HEK293 (cell line): ENCODE measurements around the gene PPP4R4.
"Not testable (repeated sequence)": the region's sequence is repeated elsewhere in the genome, so short reads cannot be mapped to it uniquely, and the experiment has no call there.

Source experiments
- CTCF ChIA-PET: fragments of 350-600 bp; formaldehyde crosslinking; extraction: SDS; loops from one replicate; lab custom pipeline; 2021; ENCODE audit warnings: antibody characterized with exemption; lab: Yijun Ruan, JAX
- POLR2A ChIA-PET: fragments of 300-600 bp; formaldehyde crosslinking; extraction: SDS; loops from one replicate; lab custom pipeline; 2020; ENCODE audit warnings: antibody characterized with exemption, inconsistent platforms; lab: Yijun Ruan, JAX
- H3K27ac ChIP-seq: fragments of 200-500 bp; sonication (Bioruptor generic); 2 replicates; pipeline ENCODE4 v1.5.1; 2014; ENCODE audit warnings: low read depth, low read length, control low read depth, inconsistent platforms; ENCODE audit errors: extremely low read depth
- H3K36me3 ChIP-seq, 2 experiments: fragments of 200-500 bp in 1 of 2; sonication (Bioruptor generic) in 1 of 2; 1 replicate in 1 of 2; 2 replicates in 1 of 2; pipeline ENCODE4 v1.5.1; 2014 to 2017; ENCODE audit warnings: inconsistent platforms in 2 of 2, low read length in 2 of 2; ENCODE audit not compliant: control insufficient read depth in 2 of 2, insufficient read depth in 1 of 2
- H3K4me1 ChIP-seq: fragments of 200-500 bp; sonication (Bioruptor generic); 2 replicates; pipeline ENCODE4 v1.5.1; 2014; ENCODE audit warnings: mild to moderate bottlenecking, low read length, inconsistent platforms; ENCODE audit not compliant: control insufficient read depth, insufficient read depth
- H3K4me3 ChIP-seq: 2 replicates; pipeline ENCODE4 v1.5.1; 2011; ENCODE audit warnings: low read depth, mild to moderate bottlenecking, control low read depth, low read length, moderate library complexity
- H3K9me3 ChIP-seq: fragments of 200-500 bp; sonication (Bioruptor generic); 2 replicates; pipeline ENCODE4 v1.5.1; 2014; ENCODE audit warnings: low read depth, low read length, inconsistent platforms; ENCODE audit not compliant: control insufficient read depth, insufficient read depth
- FEZF1 ChIP-seq: fragments of 450-650 bp; formaldehyde crosslinking; IDR thresholded peaks from 2 replicates; pipeline ENCODE4 v1.5.1; 2016; ENCODE audit warnings: missing biosample characterization, missing genetic modification characterization
- SCRT2 ChIP-seq: fragments of 450-650 bp; formaldehyde crosslinking; IDR thresholded peaks from 2 replicates; pipeline ENCODE4 v1.5.1; 2016; ENCODE audit warnings: missing biosample characterization, missing genetic modification characterization
- ZBTB8A ChIP-seq: fragments of 450-650 bp; formaldehyde crosslinking; IDR thresholded peaks from 2 replicates; pipeline ENCODE4 v1.5.1; 2016; ENCODE audit warnings: missing biosample characterization, missing genetic modification characterization
- ZEB2 ChIP-seq: fragments of 450-650 bp; formaldehyde crosslinking; IDR thresholded peaks from 2 replicates; pipeline ENCODE4 v1.5.1; 2016; ENCODE audit warnings: missing biosample characterization, missing genetic modification characterization
- ZNF138 ChIP-seq: fragments of 450-650 bp; formaldehyde crosslinking; IDR thresholded peaks from 2 replicates; pipeline ENCODE4 v1.5.1; 2016; ENCODE audit warnings: missing biosample characterization, missing genetic modification characterization, borderline replicate concordance
- ZNF501 ChIP-seq: fragments of 450-650 bp; formaldehyde crosslinking; IDR thresholded peaks from 2 replicates; pipeline ENCODE4 v1.5.1; 2016; ENCODE audit warnings: missing biosample characterization, missing genetic modification characterization
- ZNF514 ChIP-seq: fragments of 450-650 bp; formaldehyde crosslinking; IDR thresholded peaks from 2 replicates; pipeline ENCODE4 v1.5.1; 2016; ENCODE audit warnings: missing biosample characterization, missing genetic modification characterization
- ZNF610 ChIP-seq: fragments of 450-650 bp; formaldehyde crosslinking; IDR thresholded peaks from 2 replicates; pipeline ENCODE4 v1.5.1; 2016; ENCODE audit warnings: missing biosample characterization, missing genetic modification characterization, borderline replicate concordance
- ZNF654 ChIP-seq: fragments of 450-650 bp; formaldehyde crosslinking; IDR thresholded peaks from 2 replicates; pipeline ENCODE4 v1.5.1; 2016; ENCODE audit warnings: low read depth, missing biosample characterization, missing genetic modification characterization
- ZNF768 ChIP-seq: fragments of 450-650 bp; formaldehyde crosslinking; IDR thresholded peaks from 2 replicates; pipeline ENCODE4 v1.5.1; 2018; ENCODE audit warnings: missing biosample characterization, mild to moderate bottlenecking, missing genetic modification characterization
- ZNF777 ChIP-seq: fragments of 450-650 bp; formaldehyde crosslinking; IDR thresholded peaks from 2 replicates; pipeline ENCODE4 v1.5.1; 2017; ENCODE audit warnings: missing biosample characterization, missing genetic modification characterization, borderline replicate concordance
- TF ChIP-seq, protein P1 (sequence below): fragments of 450-650 bp; IDR thresholded peaks from 2 replicates; pipeline ENCODE4 v1.5.1; 2018; ENCODE audit warnings: missing biosample characterization, mild to moderate bottlenecking, missing genetic modification characterization
- TF ChIP-seq, protein P2 (sequence below): fragments of 450-650 bp; formaldehyde crosslinking; IDR thresholded peaks from 2 replicates; pipeline ENCODE4 v1.5.1; 2017; ENCODE audit warnings: missing biosample characterization, missing genetic modification characterization

Gene PPP4R4

DNA sequence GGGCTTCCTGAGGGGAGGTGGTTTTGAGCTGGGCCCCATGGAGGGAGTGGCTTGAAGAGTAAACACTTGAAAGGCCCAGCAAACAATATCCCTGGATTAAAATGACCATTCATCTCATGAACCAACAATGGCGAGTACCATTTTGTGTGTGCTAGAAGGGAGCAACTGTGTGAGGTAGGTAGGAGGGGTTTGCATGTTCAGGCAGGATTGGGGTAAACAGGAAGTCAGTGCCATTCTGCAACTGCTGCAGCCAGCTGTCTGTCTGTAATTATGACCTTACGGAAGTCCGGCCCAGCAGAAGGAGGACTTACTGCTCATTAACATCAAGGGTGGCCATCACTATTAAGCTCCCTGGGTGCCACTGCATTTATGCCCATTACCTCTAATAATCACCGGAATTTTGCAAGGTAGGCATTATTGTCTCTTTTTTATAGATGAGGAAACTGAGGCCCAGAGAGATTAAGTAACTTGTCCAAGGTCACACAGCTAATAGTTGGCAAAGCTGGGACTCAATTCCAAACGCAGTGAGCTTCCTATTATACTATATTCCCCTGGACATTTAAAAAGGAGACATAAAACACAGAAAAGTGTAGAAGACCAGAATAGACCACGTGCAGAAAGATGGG is 28.1 kb upstream of the PPP4R4 start:
- no peak overlapping the region for H3K27ac ChIP-seq
- H3K9me3 ChIP-seq: no peaks in the 10 kb centered on the region
- H3K36me3 ChIP-seq: no peaks in the 10 kb centered on the region
- TF ChIP-seq ZNF514 (tag by site-specific recombination): no peak
- TF ChIP-seq FEZF1 (tag by site-specific recombination): peak; percentile 72
- peak; percentile 51; the same call in 1 of the 2 replicates for TF ChIP-seq ZNF768 (tag by site-specific recombination)
- POLR2A ChIA-PET: interaction anchor here (0.6 kb wide), 1 partner anchor 27 kb away, joined by 3 read pairs; no protein-coding TSS in a partner anchor
- H3K4me3 ChIP-seq: no peak overlapping the region
- peaks cover 2% of the 10 kb centered on the region; the same call in 1 of the 2 replicates for H3K4me1 ChIP-seq
- CTCF ChIA-PET: interaction anchor here (1.6 to 2.5 kb wide), 3 partner anchors 9 to 110 kb away, joined by 4 to 8 read pairs (median 7); no protein-coding TSS in a partner anchor

GRCh38 chr14:94152676-94153075 is 21.4 kb upstream of the PPP4R4 start:
- no peaks in the 10 kb centered on the region for H3K36me3 ChIP-seq
- POLR2A ChIA-PET: no interaction called here
- CTCF ChIA-PET: interaction anchor here (2.0 kb wide), 1 partner anchor 16 kb away, joined by 10 read pairs; no protein-coding TSS in a partner anchor
- TF ChIP-seq ZNF654 (tag by site-specific recombination) (no peak), ZEB2 (tag by site-specific recombination) (no peak), ZBTB8A (tag by site-specific recombination) (no peak), ZNF501 (tag by site-specific recombination) (no peak), ZNF610 (tag by site-specific recombination) (no peak), ZNF777 (tag by site-specific recombination) (no peak)
- TF ChIP-seq, protein P1, sequence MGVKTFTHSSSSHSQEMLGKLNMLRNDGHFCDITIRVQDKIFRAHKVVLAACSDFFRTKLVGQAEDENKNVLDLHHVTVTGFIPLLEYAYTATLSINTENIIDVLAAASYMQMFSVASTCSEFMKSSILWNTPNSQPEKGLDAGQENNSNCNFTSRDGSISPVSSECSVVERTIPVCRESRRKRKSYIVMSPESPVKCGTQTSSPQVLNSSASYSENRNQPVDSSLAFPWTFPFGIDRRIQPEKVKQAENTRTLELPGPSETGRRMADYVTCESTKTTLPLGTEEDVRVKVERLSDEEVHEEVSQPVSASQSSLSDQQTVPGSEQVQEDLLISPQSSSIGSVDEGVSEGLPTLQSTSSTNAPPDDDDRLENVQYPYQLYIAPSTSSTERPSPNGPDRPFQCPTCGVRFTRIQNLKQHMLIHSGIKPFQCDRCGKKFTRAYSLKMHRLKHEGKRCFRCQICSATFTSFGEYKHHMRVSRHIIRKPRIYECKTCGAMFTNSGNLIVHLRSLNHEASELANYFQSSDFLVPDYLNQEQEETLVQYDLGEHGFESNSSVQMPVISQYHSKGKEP (tag by site-specific recombination): no peak
- TF ChIP-seq, protein P2, sequence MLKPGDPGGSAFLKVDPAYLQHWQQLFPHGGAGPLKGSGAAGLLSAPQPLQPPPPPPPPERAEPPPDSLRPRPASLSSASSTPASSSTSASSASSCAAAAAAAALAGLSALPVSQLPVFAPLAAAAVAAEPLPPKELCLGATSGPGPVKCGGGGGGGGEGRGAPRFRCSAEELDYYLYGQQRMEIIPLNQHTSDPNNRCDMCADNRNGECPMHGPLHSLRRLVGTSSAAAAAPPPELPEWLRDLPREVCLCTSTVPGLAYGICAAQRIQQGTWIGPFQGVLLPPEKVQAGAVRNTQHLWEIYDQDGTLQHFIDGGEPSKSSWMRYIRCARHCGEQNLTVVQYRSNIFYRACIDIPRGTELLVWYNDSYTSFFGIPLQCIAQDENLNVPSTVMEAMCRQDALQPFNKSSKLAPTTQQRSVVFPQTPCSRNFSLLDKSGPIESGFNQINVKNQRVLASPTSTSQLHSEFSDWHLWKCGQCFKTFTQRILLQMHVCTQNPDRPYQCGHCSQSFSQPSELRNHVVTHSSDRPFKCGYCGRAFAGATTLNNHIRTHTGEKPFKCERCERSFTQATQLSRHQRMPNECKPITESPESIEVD (tag by site-specific recombination): no peak
- no peak overlapping the region for H3K27ac ChIP-seq
- H3K4me3 ChIP-seq: no peak overlapping the region
- H3K9me3 ChIP-seq: no peaks in the 10 kb centered on the region
- no peaks in the 10 kb centered on the region for H3K4me1 ChIP-seq

- ChIA-PET CTCF (interaction anchor here (2.0 kb wide), 1 partner anchor 17 kb away, joined by 10 read pairs; no protein-coding TSS in a partner anchor), POLR2A (no interaction called here)
- TF ChIP-seq SCRT2 (tag by site-specific recombination) (peak; percentile 33; the same call in 1 of the 2 replicates), ZNF138 (tag by site-specific recombination) (no peak)
- Histone ChIP-seq H3K36me3 (no peaks in the 10 kb centered on the region), H3K27ac (no peak overlapping the region), H3K4me3 (no peak overlapping the region), H3K9me3 (no peaks in the 10 kb centered on the region), H3K4me1 (no peaks in the 10 kb centered on the region)
Observed at GRCh38 chr14:94153750-94154342, 20.3 kb upstream of the PPP4R4 start.

GRCh38 chr14:94156143-94156542 is 18.0 kb upstream of the PPP4R4 start:
- H3K9me3 ChIP-seq, H3K36me3 ChIP-seq, H3K4me1 ChIP-seq, H3K4me3 ChIP-seq, H3K27ac ChIP-seq, POLR2A ChIA-PET: not testable (repeated sequence)
- CTCF ChIA-PET: interaction anchor here (0.5 to 1.2 kb wide), 2 partner anchors 46 to 217 kb away, joined by 3 read pairs; no protein-coding TSS in a partner anchor
